Esophagus muscularis mucosa (tissue), 4 donors: ENCODE measurements around the gene GLI3. TPM values are rescaled to one million over a fixed set of nuclear protein-coding genes. Genes with fewer than 3 reads are reported as not detected.

Experiments
- DNase-seq: peaks from one replicate; pipeline ENCODE4 v3.0.0-alpha.2; 2017; ENCODE audit errors: extremely low spot score
- H3K27ac ChIP-seq, 4 donors: fragments of 200-600 bp; sonication (generic); replicated peaks in 1 of 4; 1 replicate in 3 of 4; 2 replicates in 1 of 4; pipeline ENCODE4 v1.5.1; 2016 to 2019; ENCODE audit warnings: mild to moderate bottlenecking in 1 of 4
- H3K27me3 ChIP-seq, 4 donors: fragments of 200-600 bp; sonication (generic); one replicate each; pipeline versions ENCODE4 v1.5.1 to v1.6.0; 2016 to 2019
- H3K36me3 ChIP-seq, 4 donors: fragments of 200-600 bp; sonication (generic); one replicate each; pipeline ENCODE4 v1.5.1; 2016 to 2019
- H3K4me1 ChIP-seq, 4 donors: fragments of 200-600 bp; sonication (generic); one replicate each; pipeline ENCODE4 v1.5.1; 2016 to 2019
- H3K4me3 ChIP-seq, 4 donors: fragments of 200-600 bp; sonication (generic); 1 replicate in 2 of 4; 2 replicates in 2 of 4; pipeline ENCODE4 v1.5.1; 2016 to 2019; ENCODE audit warnings: mild to moderate bottlenecking in 4 of 4, moderate library complexity in 1 of 4
- H3K9me3 ChIP-seq, 4 donors: fragments of 200-600 bp; sonication (generic); 1 replicate in 3 of 4; 2 replicates in 1 of 4; pipeline ENCODE4 v1.5.1; 2016 to 2019
- CTCF ChIP-seq, 3 experiments: fragments of 200-600 bp in 2 of 3; fragments of 450-650 bp in 1 of 3; sonication (generic) in 2 of 3; IDR thresholded peaks; one replicate each; pipeline ENCODE4 v1.5.1; 2017 to 2019; ENCODE audit warnings: antibody characterized with exemption in 3 of 3, mild to moderate bottlenecking in 2 of 3, moderate library complexity in 1 of 3
- EP300 ChIP-seq: sonication (generic); formaldehyde crosslinking; IDR thresholded peaks from one replicate; pipeline ENCODE4 v1.6.1; 2017; ENCODE audit warnings: antibody characterized with exemption
- POLR2A ChIP-seq: fragments of 450-650 bp; IDR thresholded peaks from one replicate; pipeline ENCODE4 v1.6.1; 2017; ENCODE audit warnings: antibody characterized with exemption, moderate library complexity, mild to moderate bottlenecking, low read depth
- POLR2AphosphoS5 ChIP-seq, 2 donors: sonication (generic); formaldehyde crosslinking; IDR thresholded peaks; one replicate each; pipeline ENCODE4 v1.6.1; 2017; ENCODE audit warnings: antibody characterized with exemption in 2 of 2
- WGBS: methylation state at CpG from one replicate; pipeline ENCODE4 v1.1.5; 2018; 5-methylcytosine and 5-hydroxymethylcytosine counted together
- intact Hi-C: fragments of 100-400 bp; cut with DNase I; formaldehyde crosslinking; loops from one replicate; pipeline ENCODE4 v1.15.1; 2023
- total RNA-seq, 4 donors: library from RNA; depleted of rRNA; stranded (reverse); fragments of >200 nt; gene quantifications; one replicate each; pipeline versions ENCODE4 v1.1.0 to v1.2.1, GENCODE V29; 2016

The GLI3 gene
- total RNA-seq, 4 donors from 2014 or later = 11.7 to 17.8 (median 13.3) TPM

- Histone ChIP-seq H3K27ac (no peak overlapping the region), H3K4me3 (no peak overlapping the region), H3K27me3 (no peaks in the 10 kb centered on the region), H3K36me3 (no peaks in the 10 kb centered on the region), H3K4me1 (peaks cover 19 to 51% (median 35%) of the 10 kb centered on the region in 4 donors), H3K9me3 (no peaks in the 10 kb centered on the region)
- intact Hi-C loops = no loop called here
- TF ChIP-seq POLR2AphosphoS5 (IDR thresholded peaks at IDR 0.05) (no peak), CTCF (IDR thresholded peaks at IDR 0.05) (no peak), POLR2A (no peak), EP300 (no peak)
- 50% methylated on average over 1 of the region's 1 CpG for WGBS
- no peak for DNase-seq
Observed at GRCh38 chr7:42189535-42189934, 47.5 kb downstream of the GLI3 start.

- H3K4me1 ChIP-seq = peaks cover 0 to 22% (median 7%) of the 10 kb centered on the region in 4 donors
- no peaks in the 10 kb centered on the region for H3K36me3 ChIP-seq
- peak in 1 of 3 experiments; percentile 23 for TF ChIP-seq CTCF (IDR thresholded peaks at IDR 0.05)
- no peak for TF ChIP-seq EP300
- H3K27me3 ChIP-seq = no peaks in the 10 kb centered on the region
- H3K9me3 ChIP-seq = no peaks in the 10 kb centered on the region
- no peak overlapping the region for H3K27ac ChIP-seq
- 82% methylated on average over 5 of the region's 5 CpGs for WGBS
- no peak for DNase-seq
- no peak overlapping the region for H3K4me3 ChIP-seq
- intact Hi-C loops = no loop called here
Observed at GRCh38 chr7:42186151-42186550, 50.9 kb downstream of the GLI3 start.

- no peak for DNase-seq
- no peaks in the 10 kb centered on the region for H3K36me3 ChIP-seq
- TF ChIP-seq POLR2AphosphoS5 (IDR thresholded peaks at IDR 0.05) = no peak
- no peaks in the 10 kb centered on the region for H3K27me3 ChIP-seq
- no peaks in the 10 kb centered on the region for H3K9me3 ChIP-seq
- WGBS = 93% methylated on average over 4 of the region's 4 CpGs
- peaks cover 0 to 22% (median 7%) of the 10 kb centered on the region in 4 donors for H3K4me1 ChIP-seq
- H3K27ac ChIP-seq = no peak overlapping the region
- intact Hi-C loops = no loop called here
- no peak overlapping the region for H3K4me3 ChIP-seq
Observed at GRCh38 chr7:42185726-42186125, 51.3 kb downstream of the GLI3 start.

- H3K4me1 ChIP-seq = peaks cover 0 to 16% (median 4%) of the 10 kb centered on the region in 4 donors
- H3K36me3 ChIP-seq = peaks cover 0 to 8% (median 3%) of the 10 kb centered on the region in 4 donors
- intact Hi-C loops = no loop called here
- H3K9me3 ChIP-seq = no peaks in the 10 kb centered on the region
- DNase-seq = no peak
- H3K4me3 ChIP-seq = no peak overlapping the region
- no peak for TF ChIP-seq CTCF (IDR thresholded peaks at IDR 0.05)
- TF ChIP-seq EP300 = no peak
- TF ChIP-seq POLR2AphosphoS5 (IDR thresholded peaks at IDR 0.05) = no peak
- TF ChIP-seq POLR2A = no peak
- no peak overlapping the region for H3K27ac ChIP-seq
- 75% methylated on average over 6 of the region's 6 CpGs for WGBS
- no peaks in the 10 kb centered on the region for H3K27me3 ChIP-seq
Observed at GRCh38 chr7:42183547-42183946, 53.5 kb downstream of the GLI3 start.

- TF ChIP-seq POLR2A = no peak
- no peak for TF ChIP-seq CTCF (IDR thresholded peaks at IDR 0.05)
- TF ChIP-seq EP300 = no peak
- no peak for TF ChIP-seq POLR2AphosphoS5 (IDR thresholded peaks at IDR 0.05)
- Histone ChIP-seq H3K36me3 (peaks cover 0 to 8% (median 3%) of the 10 kb centered on the region in 4 donors), H3K9me3 (no peaks in the 10 kb centered on the region), H3K4me1 (peaks cover 0 to 24% (median 12%) of the 10 kb centered on the region in 4 donors), H3K4me3 (no peak overlapping the region), H3K27me3 (no peaks in the 10 kb centered on the region), H3K27ac (no peak overlapping the region)
- DNase-seq = no peak
- WGBS = 78% methylated on average over 4 of the region's 4 CpGs
- intact Hi-C loops = no loop called here
Observed at GRCh38 chr7:42181566-42181965, 55.4 kb downstream of the GLI3 start.
